Prostate gland (tissue), 2 donors: ENCODE measurements around the gene GDF11. TPM values are rescaled to one million over a fixed set of nuclear protein-coding genes. Genes with fewer than 3 reads are reported as not detected.

ENCODE experiments used
- DNase-seq: peaks from one replicate; pipeline ENCODE4 v3.0.0-alpha.2; 2019; ENCODE audit warnings: low spot score
- H3K27ac ChIP-seq, 2 donors: fragments of 200-600 bp; sonication (generic); 2 replicates each; pipeline ENCODE4 v1.5.1; 2017 to 2019
- H3K27me3 ChIP-seq: fragments of 200-600 bp; sonication (generic); replicated peaks from 2 replicates; pipeline ENCODE4 v1.5.1; 2019; ENCODE audit not compliant: insufficient read depth
- H3K36me3 ChIP-seq, 2 donors: fragments of 200-600 bp; sonication (generic); 1 replicate in 1 of 2; 2 replicates in 1 of 2; pipeline versions ENCODE4 v1.5.1 to v1.8.1; 2017 to 2019
- H3K4me1 ChIP-seq: fragments of 200-600 bp; sonication (generic); replicated peaks from 2 replicates; pipeline ENCODE4 v1.5.1; 2019
- H3K4me3 ChIP-seq, 2 donors: fragments of 200-600 bp; sonication (generic); 2 replicates each; pipeline ENCODE4 v1.5.1; 2017 to 2019
- H3K9me3 ChIP-seq: fragments of 200-600 bp; sonication (generic); 2 replicates; pipeline ENCODE4 v1.5.1; 2017
- CTCF ChIP-seq, 4 experiments: fragments of 200-600 bp in 2 of 4; fragments of 450-650 bp in 2 of 4; sonication (generic) in 2 of 4; IDR thresholded peaks; 1 replicate in 3 of 4; 2 replicates in 1 of 4; pipeline ENCODE4 v1.5.1; 2016 to 2019; ENCODE audit warnings: antibody characterized with exemption in 4 of 4, mild to moderate bottlenecking in 2 of 4, moderate library complexity in 2 of 4
- POLR2A ChIP-seq: fragments of 450-650 bp; IDR thresholded peaks from one replicate; pipeline ENCODE4 v1.6.1; 2016; ENCODE audit warnings: antibody characterized with exemption, mild to moderate bottlenecking
- POLR2AphosphoS5 ChIP-seq: sonication (generic); formaldehyde crosslinking; IDR thresholded peaks from one replicate; pipeline ENCODE4 v1.6.1; 2017; ENCODE audit warnings: antibody characterized with exemption
- WGBS: methylation state at CpG from one replicate; pipeline ENCODE4 v1.1.5; 2018; 5-methylcytosine and 5-hydroxymethylcytosine counted together
- intact Hi-C: fragments of 100-400 bp; cut with DNase I; formaldehyde crosslinking; loops from one replicate; pipeline ENCODE4 v1.14.2; 2022
- small RNA-seq, 2 donors: library from RNA; depleted of rRNA; stranded (forward); fragments of <200 nt; gene quantifications; one replicate each; pipeline ENCODE3, GENCODE V24; 2016
- total RNA-seq, 2 donors: library from RNA; depleted of rRNA; stranded (reverse); fragments of >200 nt; gene quantifications; one replicate each; pipeline ENCODE4 v1.1.0, GENCODE V29; 2016

GDF11 gene
- total RNA-seq, 2 donors from 2014 or later = 4.1 to 10.3 TPM

- no peaks in the 10 kb centered on the region for H3K27me3 ChIP-seq
- no peaks in the 10 kb centered on the region for H3K4me1 ChIP-seq
- 28% methylated on average over 5 of the region's 5 CpGs for WGBS
- intact Hi-C loops = loop anchor here (2.0 kb wide), 1 partner anchor 54 kb away; the partner anchor contains the start of gene GDF11
- peaks cover 0 to 7% of the 10 kb centered on the region in 2 donors for H3K36me3 ChIP-seq
- H3K9me3 ChIP-seq = no peaks in the 10 kb centered on the region
- TF ChIP-seq CTCF (IDR thresholded peaks at IDR 0.05) (peak in 3 of 4 experiments; percentile 36 to 56 (median 40)), POLR2AphosphoS5 (peak; percentile 19), POLR2A (no peak)
- no peak overlapping the region for H3K4me3 ChIP-seq
- peak; percentile 29 for DNase-seq
- H3K27ac ChIP-seq = no peak overlapping the region
Measured at GRCh38 chr12:55797068-55797467, 54.1 kb downstream of the GDF11 start.

- Histone ChIP-seq H3K9me3 (no peaks in the 10 kb centered on the region), H3K27me3 (no peaks in the 10 kb centered on the region), H3K36me3 (peaks cover 0 to 7% of the 10 kb centered on the region in 2 donors)
Measured at GRCh38 chr12:55797550-55797949, 54.6 kb downstream of the GDF11 start.

More at GRCh38 chr12:55797550-55797949, 54.6 kb downstream of the GDF11 start:
- TF ChIP-seq CTCF (IDR thresholded peaks at IDR 0.05) = no peak
- no peak for TF ChIP-seq POLR2A
- TF ChIP-seq POLR2AphosphoS5 = no peak
- intact Hi-C loops = loop anchor here (2.0 kb wide), 1 partner anchor 55 kb away; the partner anchor contains the start of gene GDF11
- Histone ChIP-seq H3K27ac (no peak overlapping the region), H3K4me1 (no peaks in the 10 kb centered on the region), H3K4me3 (no peak overlapping the region)
- DNase-seq = no peak
- 72% methylated on average over 4 of the region's 4 CpGs for WGBS

Small RNA genes within 50 kb of the gene (small RNA-seq; reads per million reads assigned to genes)
- gene AC009779.1 (0 reads per million in 2 donors), gene RF00017 (0 reads per million in 2 donors)

Other genes starting within 250 kb of the GDF11 start
- not detected for gene OR6C4, start 193.5 kb upstream of the GDF11 start, total RNA-seq
- gene OR2AP1, start 170.7 kb upstream of the GDF11 start, total RNA-seq = not detected
- gene OR10P1, start 106.2 kb upstream of the GDF11 start, total RNA-seq = not detected
- gene ITGA7, start 35.2 kb upstream of the GDF11 start, total RNA-seq = 10 to 100 TPM; 17.4 to 37.0 TPM
- gene BLOC1S1, start 27.1 kb upstream of the GDF11 start, total RNA-seq = 100 to 1,000 TPM; 151 to 240 TPM
- gene RDH5, start 22.7 kb upstream of the GDF11 start, total RNA-seq = 10 to 100 TPM in 1 of 2 donors, 1 to 10 TPM in 1; 5.7 to 12.6 TPM
- 100 to 1,000 TPM; 485 to 585 TPM for gene CD63, start 14.1 kb upstream of the GDF11 start, total RNA-seq
- 10 to 100 TPM; 65.9 to 75.9 TPM for gene SARNP, start 74.6 kb downstream of the GDF11 start, total RNA-seq
- gene ORMDL2, start 74.9 kb downstream of the GDF11 start, total RNA-seq = 10 to 100 TPM; 23.1 to 29.3 TPM
- gene DNAJC14, start 86.5 kb downstream of the GDF11 start, total RNA-seq = 10 to 100 TPM; 58.0 to 79.6 TPM
- 1 to 10 TPM in 1 of 2 donors, under 1 TPM in 1; 0.46 to 2.6 TPM for gene MMP19, start 99.8 kb downstream of the GDF11 start, total RNA-seq
- 10 to 100 TPM; 89.0 to 94.5 TPM for gene PYM1, start 184.8 kb downstream of the GDF11 start, total RNA-seq
- gene DGKA, start 188.0 kb downstream of the GDF11 start, total RNA-seq = 100 to 1,000 TPM in 1 of 2 donors, 10 to 100 TPM in 1; 74.9 to 161 TPM
- 1 to 10 TPM in 1 of 2 donors, under 1 TPM in 1; 0.18 to 8.6 TPM for gene PMEL, start 222.9 kb downstream of the GDF11 start, total RNA-seq
- 10 to 100 TPM; 24.3 to 28.2 TPM for gene CDK2, start 223.7 kb downstream of the GDF11 start, total RNA-seq
- gene RAB5B, start 231.0 kb downstream of the GDF11 start, total RNA-seq = 100 to 1,000 TPM in 1 of 2 donors, 10 to 100 TPM in 1; 82.5 to 191 TPM